Ishikawa (cell line): ENCODE data around the gene CERS6.

Experiments
- CEBPB ChIP-seq: IDR thresholded peaks from 2 replicates; pipeline ENCODE4 v1.6.1; 2012
- CREB1 ChIP-seq: IDR thresholded peaks from 2 replicates; pipeline ENCODE4 v1.6.1; 2012; ENCODE audit warnings: low read depth
- EGR1 ChIP-seq: IDR thresholded peaks from 2 replicates; pipeline ENCODE4 v1.6.1; 2012
- REST ChIP-seq: IDR thresholded peaks from 2 replicates; pipeline ENCODE4 v1.6.1; 2012; ENCODE audit warnings: low read depth, mild to moderate bottlenecking
- TAF1 ChIP-seq: IDR thresholded peaks from 2 replicates; pipeline ENCODE4 v1.6.1; 2012; ENCODE audit warnings: low read depth, mild to moderate bottlenecking
- USF1 ChIP-seq: IDR thresholded peaks from 2 replicates; pipeline ENCODE4 v1.6.1; 2012

GRCh38 chr2:168752361-168752760 is 296.3 kb downstream of the CERS6 start:
- TF ChIP-seq CEBPB = no peak
- TF ChIP-seq CREB1 = no peak
- TF ChIP-seq TAF1 = no peak
- TF ChIP-seq REST = no peak
- TF ChIP-seq EGR1 = no peak
- TF ChIP-seq USF1 = no peak
